Measurements from ENCODE around the gene EPS8L2. TPM values are rescaled to one million over a fixed set of nuclear protein-coding genes. Genes with fewer than 3 reads are reported as not detected.

The EPS8L2 gene
- total RNA-seq, 1 donor from 2014 or later = 129 TPM

GRCh38 chr11:769887-770641, 64.0 kb downstream of the EPS8L2 start:
- Histone ChIP-seq H2AFZ (ENCODE audit: low read depth, low read length) (no peak overlapping the region), H3K27me3 (ENCODE audit: insufficient read depth, low read length) (no peaks in the 10 kb centered on the region), H3K4me2 (ENCODE audit: low read length) (no peak overlapping the region), H3K79me2 (ENCODE audit: insufficient read depth, low read length) (peaks cover 49% of the 10 kb centered on the region), H3K9ac (ENCODE audit: low read length) (no peak overlapping the region), H3K4me1 (ENCODE audit: insufficient read depth, low read length) (peaks cover 4% of the 10 kb centered on the region), H4K20me1 (ENCODE audit: insufficient read depth, low read length) (peaks cover 76% of the 10 kb centered on the region), H3K36me3 (ENCODE audit: insufficient read depth, low read length) (peaks cover 3% of the 10 kb centered on the region), H3K27ac (ENCODE audit: low read depth, low read length) (no peak overlapping the region), H3K9me3 (ENCODE audit: insufficient read depth, low read depth, low read length) (no peaks in the 10 kb centered on the region), H3K4me3 (ENCODE audit: insufficient read depth, low read depth, low read length) (no peak overlapping the region)
- H3K27ac Mint-ChIP-seq (ENCODE audit: unreplicated experiment) = no peak overlapping the region
- DNase-seq (ENCODE audit: low read depth) (no peak), FAIRE-seq (no peak)
- TF ChIP-seq CTCF (IDR thresholded peaks at IDR 0.05; ENCODE audit: insufficient read depth, low read depth, low read length) = no peak
- no peak for TF ChIP-seq EZH2 (IDR thresholded peaks at IDR 0.05; ENCODE audit: insufficient read depth, low read length)
- no peaks in the 10 kb centered on the region for H3K9me3 Mint-ChIP-seq (ENCODE audit: unreplicated experiment)
- H3K27me3 Mint-ChIP-seq (ENCODE audit: low read depth, unreplicated experiment) = no peaks in the 10 kb centered on the region
- peaks cover 5% of the 10 kb centered on the region for H3K4me1 Mint-ChIP-seq (ENCODE audit: low read depth, unreplicated experiment)
- H3K4me3 Mint-ChIP-seq (ENCODE audit: unreplicated experiment) = no peak overlapping the region
- peaks cover 4% of the 10 kb centered on the region for H3K36me3 Mint-ChIP-seq (ENCODE audit: low read depth, unreplicated experiment)

- TF ChIP-seq EZH2 (IDR thresholded peaks at IDR 0.05; ENCODE audit: insufficient read depth, low read length) (no peak), CTCF (IDR thresholded peaks at IDR 0.05; ENCODE audit: insufficient read depth, low read depth, low read length) (no peak)
- H3K36me3 Mint-ChIP-seq (ENCODE audit: low read depth, unreplicated experiment) = peaks cover 4% of the 10 kb centered on the region
- FAIRE-seq = no peak
- H3K4me2 ChIP-seq (ENCODE audit: low read length) = no peak overlapping the region
- peaks cover 9% of the 10 kb centered on the region for H3K4me1 Mint-ChIP-seq (ENCODE audit: low read depth, unreplicated experiment)
- H3K4me3 ChIP-seq (ENCODE audit: insufficient read depth, low read depth, low read length) = no peak overlapping the region
- H3K79me2 ChIP-seq (ENCODE audit: insufficient read depth, low read length) = peaks cover 58% of the 10 kb centered on the region
- H3K9me3 ChIP-seq (ENCODE audit: insufficient read depth, low read depth, low read length) = no peaks in the 10 kb centered on the region
- no peak overlapping the region for H3K27ac Mint-ChIP-seq (ENCODE audit: unreplicated experiment)
- peaks cover 74% of the 10 kb centered on the region for H4K20me1 ChIP-seq (ENCODE audit: insufficient read depth, low read length)
- H3K4me3 Mint-ChIP-seq (ENCODE audit: unreplicated experiment) = no peak overlapping the region
- no peak overlapping the region for H3K9ac ChIP-seq (ENCODE audit: low read length)
- no peak overlapping the region for H3K27ac ChIP-seq (ENCODE audit: low read depth, low read length)
- no peak overlapping the region for H2AFZ ChIP-seq (ENCODE audit: low read depth, low read length)
- peaks cover 12% of the 10 kb centered on the region for H3K4me1 ChIP-seq (ENCODE audit: insufficient read depth, low read length)
- H3K9me3 Mint-ChIP-seq (ENCODE audit: unreplicated experiment) = no peaks in the 10 kb centered on the region
- DNase-seq (ENCODE audit: low read depth) = no peak
- no peaks in the 10 kb centered on the region for H3K27me3 Mint-ChIP-seq (ENCODE audit: low read depth, unreplicated experiment)
- H3K36me3 ChIP-seq (ENCODE audit: insufficient read depth, low read length) = peaks cover 3% of the 10 kb centered on the region
- H3K27me3 ChIP-seq (ENCODE audit: insufficient read depth, low read length) = no peaks in the 10 kb centered on the region
Measured at GRCh38 chr11:770642-771616, 64.9 kb downstream of the EPS8L2 start.

Measured in astrocyte (in vitro differentiated cells and primary cell).